GM19455 (cell line): Measurements from ENCODE around the gene HDAC10.

Source experiments
- ATAC-seq: cut with Tn5 transposase; IDR thresholded peaks from one replicate; pipeline ENCODE4 v1.9.1; 2021; ENCODE audit not compliant: unreplicated experiment

Gene HDAC10

GRCh38 chr22:50250555-50251476 lies at the start of gene HDAC10:
Gene HDAC10, minus strand, starts transcription at chr22:50251265. Its CDS starts 233 bp downstream, at chr22:50251032.
- no peak for ATAC-seq

- no peak for ATAC-seq
Observed at GRCh38 chr22:50300620-50301257, 49.7 kb upstream of the HDAC10 start.

DNA sequence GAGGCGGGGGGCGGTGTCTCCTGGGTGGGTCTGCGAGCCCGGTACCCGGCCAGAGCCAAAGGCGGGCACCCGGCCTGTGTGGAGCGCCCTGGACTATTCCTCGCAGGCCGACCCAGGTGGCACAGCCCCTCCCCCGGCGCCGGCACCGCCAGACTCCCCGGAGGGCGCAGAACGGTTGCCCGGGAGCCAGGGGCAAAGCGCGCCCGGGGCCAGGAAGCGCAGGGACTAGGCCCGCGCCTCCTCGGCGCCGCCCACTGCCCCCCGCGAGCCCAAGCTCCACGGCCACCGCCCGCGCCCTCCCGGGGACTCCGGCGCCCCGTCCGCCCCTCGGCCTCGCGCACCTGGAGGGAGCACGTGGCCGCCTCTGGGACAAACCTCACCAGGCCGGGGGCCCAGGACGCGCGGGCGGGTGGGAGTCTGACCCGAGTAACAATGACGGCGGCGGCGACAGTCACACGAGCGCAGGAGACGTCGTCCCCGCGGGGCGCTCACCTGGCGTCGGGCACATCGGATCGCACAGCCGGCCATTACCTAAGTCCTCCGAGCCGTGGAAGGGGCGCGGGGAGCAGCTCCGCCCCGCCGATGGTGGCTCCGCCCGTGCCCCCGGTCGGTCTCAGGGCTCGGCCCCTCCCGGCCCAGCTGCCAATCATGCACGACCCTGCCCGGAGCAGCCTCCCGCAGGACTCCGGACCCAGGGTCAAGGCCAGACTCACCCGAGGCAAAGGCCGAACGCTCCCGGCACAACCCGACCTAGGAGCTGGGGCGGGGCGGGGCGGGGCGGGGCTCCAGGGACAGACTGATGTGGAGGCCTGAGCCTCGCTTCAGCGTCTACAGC lies 48.9 kb upstream of the HDAC10 start:
- no peak for ATAC-seq

GRCh38 chr22:50298937-50299784 lies 48.1 kb upstream of the HDAC10 start:
- no peak for ATAC-seq

- ATAC-seq, result no peak
Observed at GRCh38 chr22:50298266-50298637, 47.2 kb upstream of the HDAC10 start.

GRCh38 chr22:50297510-50298265 lies 46.6 kb upstream of the HDAC10 start:
- no peak for ATAC-seq

- no peak for ATAC-seq
Observed at GRCh38 chr22:50296658-50297490, 45.8 kb upstream of the HDAC10 start.

DNA sequence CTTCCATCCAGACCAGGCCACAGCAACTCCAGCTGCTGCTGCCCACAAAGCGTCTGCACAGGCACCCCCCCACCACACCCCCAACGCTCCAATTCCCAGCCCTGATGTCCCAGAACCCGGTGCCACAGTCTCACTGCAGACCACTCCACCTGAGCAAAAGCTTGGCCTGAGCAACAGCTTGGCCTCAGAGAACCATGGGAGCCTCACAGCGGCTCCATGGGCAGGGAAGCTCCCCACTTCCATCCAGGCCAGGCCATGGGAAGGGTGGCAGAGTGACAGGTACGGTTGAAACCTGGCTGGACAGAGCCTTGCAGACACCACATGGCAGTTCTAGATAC lies 43.2 kb upstream of the HDAC10 start:
- ATAC-seq, result no peak

DNA sequence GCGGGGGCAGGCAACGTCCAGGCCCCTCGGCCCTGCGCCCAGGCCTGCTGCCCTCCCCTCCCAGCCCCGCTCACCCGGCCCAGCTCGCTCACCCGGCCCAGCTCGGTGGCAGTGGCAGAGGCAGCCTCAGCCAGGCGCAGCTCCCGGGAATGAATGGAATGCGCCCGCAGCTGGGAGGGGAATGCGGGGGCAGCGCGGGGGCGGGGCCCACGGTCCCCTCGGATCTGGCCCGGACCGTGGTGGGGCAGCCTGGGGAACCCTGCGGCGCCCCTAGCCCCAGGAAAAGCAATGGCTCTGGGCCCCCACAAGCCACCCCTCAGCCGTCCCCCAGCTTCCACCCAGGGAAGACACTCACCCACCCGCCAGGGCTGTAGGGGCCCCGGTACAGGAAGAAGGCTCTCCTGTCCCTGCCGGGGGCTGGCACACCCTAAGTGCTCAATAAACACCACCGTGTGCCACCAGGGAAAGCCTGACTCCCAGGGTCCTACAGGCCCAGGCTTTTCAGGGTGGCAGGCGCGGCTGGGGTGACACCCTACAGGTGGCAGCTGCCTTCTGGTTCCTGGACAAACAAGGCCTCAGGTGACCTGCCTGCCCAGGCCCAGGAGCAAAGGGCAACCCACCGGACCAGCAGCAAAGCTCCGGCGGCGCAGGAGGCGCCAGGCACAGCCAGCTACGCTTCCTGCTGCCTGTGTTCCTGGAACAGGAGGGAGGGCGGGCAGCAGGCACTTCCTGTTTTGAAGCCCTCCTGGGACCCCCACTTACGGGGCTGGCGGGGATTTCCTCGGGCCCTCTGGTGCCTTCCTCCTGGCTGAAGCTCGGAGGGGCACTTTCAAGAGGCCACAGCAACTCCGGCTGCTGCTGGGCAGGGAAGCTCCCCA lies 42.6 kb upstream of the HDAC10 start:
- ATAC-seq, result no peak

DNA sequence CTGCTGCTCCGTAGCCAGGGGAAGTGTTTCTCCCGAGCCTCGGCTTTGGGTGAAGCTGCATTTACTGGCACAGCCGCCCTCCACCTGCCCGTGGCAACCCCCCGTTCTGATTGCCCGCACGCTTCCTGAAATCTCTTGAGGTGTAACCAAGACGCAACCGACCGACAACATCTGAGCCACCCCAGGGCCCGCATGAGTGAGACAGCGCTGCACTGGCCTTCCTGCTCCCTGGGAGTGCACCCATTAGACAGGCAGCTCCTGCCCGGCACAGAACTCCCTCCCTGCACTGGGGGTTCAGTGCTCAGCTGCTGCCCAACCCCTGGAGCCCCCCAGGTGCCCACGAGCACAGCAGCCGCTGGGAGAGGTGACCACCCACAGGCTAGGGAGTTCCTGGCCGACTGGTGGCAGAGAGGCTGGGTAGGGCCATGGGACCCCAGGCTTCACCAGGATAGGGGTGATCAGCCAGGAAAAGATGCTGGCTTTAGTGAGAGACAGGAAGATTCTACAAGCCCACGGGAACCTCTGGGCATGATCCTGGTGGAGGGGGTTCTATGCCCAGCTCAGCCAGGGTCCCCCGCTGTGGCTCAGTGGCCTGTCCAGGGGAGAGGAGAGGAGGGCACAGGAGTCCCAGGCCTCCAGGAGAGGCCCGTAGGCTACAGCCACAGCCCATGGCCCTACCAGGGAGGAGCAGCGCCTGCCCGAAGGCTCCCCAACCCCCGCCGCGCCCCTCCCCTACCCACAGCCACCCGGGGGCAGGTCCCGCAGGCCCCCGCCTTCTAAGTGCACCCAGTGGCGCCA lies 41.8 kb upstream of the HDAC10 start:
- no peak for ATAC-seq

- ATAC-seq, result no peak
Observed at GRCh38 chr22:50289942-50290630, 39.0 kb upstream of the HDAC10 start.

GRCh38 chr22:50289151-50289941 lies 38.3 kb upstream of the HDAC10 start:
- no peak for ATAC-seq

DNA sequence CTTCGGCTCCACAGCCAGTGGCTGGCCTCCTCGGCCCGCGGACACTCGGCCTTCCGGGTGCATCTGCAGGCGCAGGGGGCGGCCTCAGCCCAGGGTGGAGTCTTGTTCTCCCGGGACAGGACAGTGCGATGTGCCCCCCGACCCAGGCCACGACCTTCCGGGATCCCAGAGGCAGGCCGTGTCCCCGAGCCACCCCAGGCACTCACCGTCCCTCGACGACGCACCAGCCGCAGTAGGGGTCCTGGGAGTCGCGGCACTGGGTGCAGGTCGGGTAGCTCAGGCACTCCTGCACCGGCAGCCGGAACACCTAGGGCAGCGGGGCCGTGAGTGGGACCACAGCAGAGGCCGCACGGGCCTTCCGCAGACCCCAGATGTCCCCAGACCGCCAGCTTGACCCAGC lies 36.7 kb upstream of the HDAC10 start:
- no peak for ATAC-seq

GRCh38 chr22:50286701-50287318 lies 35.7 kb upstream of the HDAC10 start:
- ATAC-seq, result no peak

DNA sequence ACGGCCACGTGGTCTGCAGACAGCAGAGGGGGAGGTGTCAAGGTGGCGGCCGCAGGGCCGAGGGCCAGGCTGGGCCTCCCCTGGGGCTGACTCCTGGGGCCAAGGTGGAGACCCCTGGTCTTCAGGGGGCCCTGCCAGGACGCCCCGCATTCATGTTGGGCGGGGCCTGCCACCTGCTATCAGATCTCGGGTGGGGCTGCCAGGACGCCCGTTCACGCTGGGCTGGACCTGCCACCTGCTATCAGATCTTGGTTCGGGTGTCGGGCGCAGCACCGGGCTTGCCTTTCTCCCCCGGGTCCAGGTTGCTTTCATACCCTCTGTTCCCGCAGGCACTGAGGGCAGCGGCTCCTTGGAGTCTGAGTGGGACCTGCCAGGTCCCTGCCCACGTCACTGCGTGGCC lies 35.2 kb upstream of the HDAC10 start:
- ATAC-seq, result no peak
